GM23248 (cell line): ENCODE results near the gene HSD17B11. TPM values are rescaled to one million over a fixed set of nuclear protein-coding genes. Genes with fewer than 3 reads are reported as not detected.

Experiments
- DNase-seq: peaks from one replicate; pipeline ENCODE4 v3.0.0-alpha.2; 2015
- H2AFZ ChIP-seq: fragments of 200-600 bp; sonication (generic); 2 replicates; pipeline ENCODE4 v1.6.1; 2016; ENCODE audit warnings: antibody characterized with exemption
- H3F3A ChIP-seq: fragments of 200-600 bp; sonication (generic); 2 replicates; pipeline ENCODE4 v1.6.1; 2016; ENCODE audit warnings: mild to moderate bottlenecking, antibody characterized with exemption, mixed run types; ENCODE audit not compliant: insufficient read depth
- H3K27ac ChIP-seq: fragments of 200-600 bp; sonication (generic); 2 replicates; pipeline ENCODE4 v1.5.1; 2016; ENCODE audit warnings: mild to moderate bottlenecking
- H3K27me3 ChIP-seq: fragments of 200-600 bp; sonication (generic); replicated peaks from 2 replicates; pipeline ENCODE4 v1.6.1; 2016; ENCODE audit warnings: mild to moderate bottlenecking; ENCODE audit not compliant: insufficient read depth
- H3K36me3 ChIP-seq: fragments of 200-600 bp; sonication (generic); 2 replicates; pipeline ENCODE4 v1.6.1; 2016; ENCODE audit warnings: low read depth, mild to moderate bottlenecking
- H3K4me1 ChIP-seq: fragments of 200-600 bp; sonication (generic); 2 replicates; pipeline ENCODE4 v1.6.1; 2016; ENCODE audit warnings: mild to moderate bottlenecking; ENCODE audit not compliant: insufficient read depth
- H3K4me2 ChIP-seq: fragments of 200-600 bp; sonication (generic); one replicate; pipeline ENCODE4 v1.6.1; 2016; ENCODE audit warnings: mild to moderate bottlenecking; ENCODE audit not compliant: unreplicated experiment
- H3K4me3 ChIP-seq: fragments of 200-600 bp; sonication (generic); 2 replicates; pipeline ENCODE4 v1.5.1; 2016; ENCODE audit warnings: mild to moderate bottlenecking
- H3K79me2 ChIP-seq: fragments of 200-600 bp; sonication (generic); 2 replicates; pipeline ENCODE4 v1.6.1; 2016; ENCODE audit warnings: mild to moderate bottlenecking; ENCODE audit not compliant: insufficient read depth
- H3K9ac ChIP-seq: fragments of 200-600 bp; sonication (generic); 2 replicates; pipeline ENCODE4 v1.6.1; 2016; ENCODE audit warnings: mild to moderate bottlenecking
- H3K9me2 ChIP-seq: fragments of 200-600 bp; sonication (generic); 2 replicates; pipeline ENCODE4 v1.6.1; 2016; ENCODE audit warnings: mixed run types, mild to moderate bottlenecking, moderate library complexity; ENCODE audit not compliant: insufficient read depth
- H3K9me3 ChIP-seq: fragments of 200-600 bp; sonication (generic); one replicate; pipeline ENCODE4 v1.6.1; 2017; ENCODE audit warnings: low read depth
- H4K20me1 ChIP-seq: fragments of 200-600 bp; sonication (generic); 2 replicates; pipeline ENCODE4 v1.6.0; 2016; ENCODE audit not compliant: insufficient read depth
- EZH2 ChIP-seq: fragments of 200-600 bp; sonication (generic); IDR thresholded peaks from 2 replicates; pipeline ENCODE4 v1.6.1; 2018; ENCODE audit warnings: antibody characterized with exemption, mild to moderate bottlenecking; ENCODE audit not compliant: insufficient read depth, poor library complexity, severe bottlenecking
- EZH2phosphoT487 ChIP-seq: fragments of 200-600 bp; sonication (generic); IDR thresholded peaks from 2 replicates; pipeline ENCODE4 v1.6.1; 2018; ENCODE audit warnings: antibody characterized with exemption, moderate library complexity, mild to moderate bottlenecking, low read depth; ENCODE audit not compliant: insufficient read depth
- WGBS, 2 experiments: methylation state at CpG; one replicate each; pipeline ENCODE4 v1.1.6; 2015 to 2017; ENCODE audit warnings: low lambda C conversion rate in 2 of 2, low coverage in 1 of 2; ENCODE audit errors: missing lambda C conversion rate in 2 of 2; 5-methylcytosine and 5-hydroxymethylcytosine counted together
- in situ Hi-C: fragments of 300-500 bp; cut with MboI; formaldehyde crosslinking; loops from 2 replicates; pipeline ENCODE4 v1.15.0; 2020
- polyA plus RNA-seq: library from polyadenylated mRNA; unstranded; fragments of >200 nt; fragmentation: Nextera tagmentation; extraction: Ambion mirVana; gene quantifications from 2 replicates; pipeline ENCODE4 v1.2.1, GENCODE V29; 2016
- total RNA-seq: library from RNA; depleted of rRNA; stranded (reverse); fragments of >200 nt; shearing (Covaris generic); gene quantifications from 2 replicates; pipeline ENCODE4 v1.2.3, GENCODE V29; 2014

HSD17B11 gene
- total and polyA plus RNA-seq, 2 experiments from 2014 or later, result 31.1 to 37.0 TPM

- Histone ChIP-seq H3K27ac (no peak overlapping the region), H3K9me3 (no peaks in the 10 kb centered on the region), H3K4me1 (peaks cover 3% of the 10 kb centered on the region; the same call in 1 of the 2 replicates), H3K79me2 (peaks cover 8% of the 10 kb centered on the region; the same call in 1 of the 2 replicates), H4K20me1 (no peaks in the 10 kb centered on the region), H3K27me3 (no peaks in the 10 kb centered on the region), H3K9ac (no peak overlapping the region), H2AFZ (peak overlapping the region; percentile 18; the same call in 1 of the 2 replicates), H3K36me3 (no peaks in the 10 kb centered on the region), H3K4me3 (no peak overlapping the region), H3K4me2 (no peak overlapping the region), H3K9me2 (no peaks in the 10 kb centered on the region), H3F3A (no peaks in the 10 kb centered on the region)
- 35 to 36% methylated on average over 3 of the region's 3 CpGs for WGBS, 2 experiments
- TF ChIP-seq EZH2, result no peak
- TF ChIP-seq EZH2phosphoT487, result no peak
- DNase-seq, result no peak
- in situ Hi-C loops, result no loop called here
These were observed 26.0 kb upstream of the HSD17B11 start for GRCh38 chr4:87416965-87417364.

DNA sequence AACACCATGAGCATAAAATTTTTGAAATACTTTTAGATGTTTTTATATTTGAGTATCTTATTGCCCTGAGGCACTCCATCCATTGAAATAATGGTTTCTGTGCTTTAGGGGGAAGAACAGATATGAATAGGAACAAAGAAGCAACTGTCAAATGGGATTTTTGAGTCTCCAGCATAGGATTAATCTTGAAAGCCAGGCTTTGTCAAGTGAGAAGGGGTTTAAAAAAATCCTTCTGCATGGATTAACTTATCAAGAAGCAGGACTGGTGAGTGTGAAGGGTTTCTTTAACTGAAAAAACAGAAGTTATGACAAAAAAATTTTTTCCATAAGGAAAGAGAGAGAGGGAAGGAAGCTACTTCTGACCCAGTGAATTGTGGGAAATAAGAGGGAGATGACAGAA, 23.8 kb upstream of the HSD17B11 start:
- TF ChIP-seq EZH2 (no peak), EZH2phosphoT487 (no peak)
- no peak overlapping the region for H3K9ac ChIP-seq
- no peaks in the 10 kb centered on the region for H3K9me2 ChIP-seq
- H2AFZ ChIP-seq, result no peak overlapping the region
- no peak for DNase-seq
- no peaks in the 10 kb centered on the region for H3K9me3 ChIP-seq
- in situ Hi-C loops, result no loop called here
- H3K27me3 ChIP-seq, result no peaks in the 10 kb centered on the region
- H3K27ac ChIP-seq, result no peak overlapping the region
- H4K20me1 ChIP-seq, result no peaks in the 10 kb centered on the region
- H3K4me1 ChIP-seq, result peaks cover 9% of the 10 kb centered on the region; the same call in 1 of the 2 replicates
- no peaks in the 10 kb centered on the region for H3K79me2 ChIP-seq
- no peaks in the 10 kb centered on the region for H3F3A ChIP-seq
- H3K4me2 ChIP-seq, result no peak overlapping the region
- no peaks in the 10 kb centered on the region for H3K36me3 ChIP-seq
- no peak overlapping the region for H3K4me3 ChIP-seq

GRCh38 chr4:87410679-87411078, 19.7 kb upstream of the HSD17B11 start:
- in situ Hi-C loops, result no loop called here
- Histone ChIP-seq H3K9ac (no peak overlapping the region), H3K79me2 (no peaks in the 10 kb centered on the region), H3F3A (no peaks in the 10 kb centered on the region), H2AFZ (peak overlapping the region; percentile 41; the same call in 1 of the 2 replicates), H3K9me2 (no peaks in the 10 kb centered on the region), H3K4me3 (no peak overlapping the region), H3K4me2 (no peak overlapping the region), H3K4me1 (peaks cover 9% of the 10 kb centered on the region; the same call in 1 of the 2 replicates), H4K20me1 (no peaks in the 10 kb centered on the region), H3K27me3 (no peaks in the 10 kb centered on the region), H3K27ac (no peak overlapping the region), H3K9me3 (no peaks in the 10 kb centered on the region), H3K36me3 (no peaks in the 10 kb centered on the region)
- DNase-seq, result peak; percentile 48
- WGBS, 2 experiments, result 27% methylated on average over 2 of the region's 2 CpGs
- no peak for TF ChIP-seq EZH2phosphoT487
- TF ChIP-seq EZH2, result no peak

GRCh38 chr4:87410157-87410556, 19.2 kb upstream of the HSD17B11 start:
- Histone ChIP-seq H3K9me2 (no peaks in the 10 kb centered on the region), H3K36me3 (no peaks in the 10 kb centered on the region), H3K4me1 (peaks cover 9% of the 10 kb centered on the region; the same call in 1 of the 2 replicates), H3K9ac (no peak overlapping the region), H3K4me2 (no peak overlapping the region), H4K20me1 (no peaks in the 10 kb centered on the region), H3K27me3 (0 out of 2 replicates have a peak, but pooled peaks cover 2% of the 10 kb centered on the region), H3K9me3 (no peaks in the 10 kb centered on the region), H3K27ac (no peak overlapping the region), H2AFZ (peak overlapping the region; percentile 41; the same call in 1 of the 2 replicates), H3F3A (no peaks in the 10 kb centered on the region), H3K4me3 (no peak overlapping the region), H3K79me2 (no peaks in the 10 kb centered on the region)
- WGBS, 2 experiments, result 49 to 55% methylated on average over 2 of the region's 2 CpGs
- in situ Hi-C loops, result no loop called here
- DNase-seq, result no peak
- no peak for TF ChIP-seq EZH2
- no peak for TF ChIP-seq EZH2phosphoT487
